ENCODE results near the gene ZNF598. TPM values are rescaled to one million over a fixed set of nuclear protein-coding genes. Genes with fewer than 3 reads are reported as not detected.

ZNF598 gene
- total and polyA plus RNA-seq, 2 of the 13 experiments (the other 11 are each of a cell fraction or from before 2014, with no cell fraction given) = 13.5 to 14.2 TPM

DNA sequence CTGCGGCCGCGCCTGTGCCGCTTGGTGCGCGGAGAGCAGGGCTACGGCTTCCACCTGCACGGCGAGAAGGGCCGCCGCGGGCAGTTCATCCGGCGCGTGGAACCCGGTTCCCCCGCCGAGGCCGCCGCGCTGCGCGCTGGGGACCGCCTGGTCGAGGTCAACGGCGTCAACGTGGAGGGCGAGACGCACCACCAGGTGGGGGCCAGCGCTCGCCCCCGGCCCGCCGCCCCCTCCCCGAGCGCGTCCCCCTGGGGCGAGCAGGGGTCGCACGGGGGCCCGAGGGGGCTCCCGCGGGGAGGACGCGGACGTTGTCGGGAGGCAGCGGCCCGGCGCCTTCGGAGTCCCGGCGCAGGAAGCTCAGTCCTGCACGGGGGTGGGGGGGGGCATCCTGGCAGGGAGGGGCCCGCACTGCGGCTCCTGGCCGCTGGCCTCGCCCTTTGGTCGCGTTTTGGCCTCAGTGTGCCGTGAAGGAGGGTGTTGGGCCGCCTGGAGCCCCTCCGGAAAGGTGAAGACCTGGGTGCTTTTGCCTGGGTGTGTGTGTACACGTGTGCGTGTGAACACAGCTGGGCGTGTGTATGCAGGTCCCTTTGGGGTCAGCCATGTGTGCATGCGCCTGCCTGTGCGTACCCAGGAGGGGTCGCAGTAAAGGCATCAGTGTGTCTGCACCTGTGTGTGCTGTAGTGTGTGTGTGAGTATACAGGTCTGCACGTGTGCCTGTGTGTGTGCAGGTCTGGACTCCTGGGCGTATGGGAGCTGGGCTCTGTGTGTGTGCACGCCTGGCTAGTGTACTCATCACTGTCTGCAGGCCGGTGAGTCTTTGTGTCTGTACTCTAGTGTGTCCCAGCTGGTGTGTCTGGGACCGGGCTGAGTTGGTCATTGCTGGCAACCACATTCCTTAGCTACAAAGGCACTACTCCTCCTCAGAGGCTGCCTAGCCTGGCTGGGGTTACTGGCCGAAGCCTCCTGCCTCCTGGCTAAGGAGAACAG, 17.7 kb upstream of the ZNF598 start (continued):
- peak; percentile 74 for TF ChIP-seq ZNF687 (CRISPR knock-in tag; IDR thresholded peaks at IDR 0.05)
- peak; percentile 44; the same call in 1 of the 2 replicates for TF ChIP-seq HOXA3 (CRISPR knock-in tag; IDR thresholded peaks at IDR 0.05)
- no peak for TF ChIP-seq XBP1 (CRISPR knock-in tag; IDR thresholded peaks at IDR 0.05)
- no peak for TF ChIP-seq ZNF33A (CRISPR knock-in tag; IDR thresholded peaks at IDR 0.05; ENCODE audit: borderline replicate concordance)
- no peak for TF ChIP-seq PHB2 (IDR thresholded peaks at IDR 0.05; ENCODE audit: partially characterized antibody)
- TF ChIP-seq NFE2L2 (IDR thresholded peaks at IDR 0.05; ENCODE audit: low read length) = no peak
- TF ChIP-seq MEIS1 (CRISPR knock-in tag; IDR thresholded peaks at IDR 0.05; ENCODE audit: borderline replicate concordance) = no peak
- 0 out of 2 replicates have a peak, but pooled peaks have one; percentile 36 for TF ChIP-seq UBTF (CRISPR knock-in tag; IDR thresholded peaks at IDR 0.05)
- no peak for TF ChIP-seq ZNF557 (CRISPR knock-in tag; IDR thresholded peaks at IDR 0.05)
- peak; percentile 40; the same call in 1 of the 2 replicates for TF ChIP-seq DMAP1 (CRISPR knock-in tag; IDR thresholded peaks at IDR 0.05)
- TF ChIP-seq FOXA3 (CRISPR knock-in tag; IDR thresholded peaks at IDR 0.05) = 0 out of 2 replicates have a peak, but pooled peaks have one; percentile 21
- TF ChIP-seq GABPB1 (CRISPR knock-in tag; IDR thresholded peaks at IDR 0.05) = peak; percentile 39; the same call in 1 of the 2 replicates
- no peak for TF ChIP-seq FOXK2 (IDR thresholded peaks at IDR 0.05)
- no peak for TF ChIP-seq ZNF430 (CRISPR knock-in tag; IDR thresholded peaks at IDR 0.05)
- peak; percentile 31; the same call in 1 of the 2 replicates for TF ChIP-seq ZMYM3 (CRISPR knock-in tag; IDR thresholded peaks at IDR 0.05)
- no peak for TF ChIP-seq HOMEZ (CRISPR knock-in tag; IDR thresholded peaks at IDR 0.05; ENCODE audit: low read depth)
- TF ChIP-seq CAMTA2 (CRISPR knock-in tag; IDR thresholded peaks at IDR 0.05; ENCODE audit: borderline replicate concordance) = no peak
- TF ChIP-seq CENPT (CRISPR knock-in tag; IDR thresholded peaks at IDR 0.05; ENCODE audit: low read depth) = peak; percentile 69; the same call in 1 of the 2 replicates
- TF ChIP-seq ZNF234 (CRISPR knock-in tag; conservative IDR thresholded peaks at IDR 0.05) = no peak
- no peak for TF ChIP-seq SPEN (CRISPR knock-in tag; IDR thresholded peaks at IDR 0.05; ENCODE audit: low read depth)
- peak; percentile 99 for TF ChIP-seq ZFP90 (CRISPR knock-in tag; IDR thresholded peaks at IDR 0.05; ENCODE audit: borderline replicate concordance)
- 0 out of 2 replicates have a peak, but pooled peaks have one; percentile 41 for TF ChIP-seq ZMYM2 (CRISPR knock-in tag; IDR thresholded peaks at IDR 0.05)

Data from HepG2 (cell line).